Endothelial cell (in vitro differentiated cells): ENCODE measurements around the gene MYLIP. TPM values are rescaled to one million over a fixed set of nuclear protein-coding genes. Genes with fewer than 3 reads are reported as not detected.

Experiments used
- DNase-seq: peaks from one replicate; pipeline ENCODE4 v3.0.0; 2021; ENCODE audit warnings: low spot score
- H3K27ac Mint-ChIP-seq: one replicate; pipeline ENCODE4 v1.8.0; 2021; ENCODE audit warnings: mixed read lengths, inconsistent platforms; ENCODE audit not compliant: unreplicated experiment
- H3K27me3 Mint-ChIP-seq: one replicate; pipeline ENCODE4 v1.8.0; 2021; ENCODE audit warnings: mild to moderate bottlenecking, moderate library complexity, mixed read lengths, inconsistent platforms; ENCODE audit not compliant: unreplicated experiment
- H3K36me3 Mint-ChIP-seq: one replicate; pipeline ENCODE4 v1.8.0; 2021; ENCODE audit warnings: mild to moderate bottlenecking, low read depth, mixed read lengths, inconsistent platforms; ENCODE audit not compliant: unreplicated experiment
- H3K4me1 Mint-ChIP-seq: one replicate; pipeline ENCODE4 v1.8.0; 2021; ENCODE audit warnings: mild to moderate bottlenecking, mixed read lengths, inconsistent platforms; ENCODE audit not compliant: unreplicated experiment
- H3K4me3 Mint-ChIP-seq: one replicate; pipeline ENCODE4 v1.8.0; 2021; ENCODE audit warnings: mild to moderate bottlenecking, mixed read lengths, inconsistent platforms; ENCODE audit not compliant: unreplicated experiment
- H3K9me3 Mint-ChIP-seq: one replicate; pipeline ENCODE4 v1.8.0; 2021; ENCODE audit warnings: mixed read lengths, inconsistent platforms; ENCODE audit not compliant: unreplicated experiment
- CTCF ChIP-seq: fragments of 200-600 bp; sonication (generic); IDR thresholded peaks from one replicate; pipeline ENCODE4 v1.5.0; 2021; ENCODE audit warnings: antibody characterized with exemption; ENCODE audit not compliant: unreplicated experiment
- total RNA-seq: library from RNA; stranded (reverse); fragmentation: NEBNext Ultra II Directional; extraction: Animal tissue kit (Norgen Biotek cat#: 25700); gene quantifications from one replicate; pipeline ENCODE4 v1.2.1, GENCODE V29; 2021; ENCODE audit not compliant: unreplicated experiment

Gene MYLIP
- total RNA-seq, 1 donor from 2014 or later, result 30.1 TPM

GRCh38 chr6:16153211-16153820, 24.4 kb downstream of the MYLIP start:
- H3K9me3 Mint-ChIP-seq, result no peaks in the 10 kb centered on the region
- peaks cover 12% of the 10 kb centered on the region for H3K4me1 Mint-ChIP-seq
- no peak overlapping the region for H3K4me3 Mint-ChIP-seq
- H3K27ac Mint-ChIP-seq, result no peak overlapping the region
- DNase-seq, result no peak
- no peak for TF ChIP-seq CTCF
- peaks cover 38% of the 10 kb centered on the region for H3K36me3 Mint-ChIP-seq
- no peaks in the 10 kb centered on the region for H3K27me3 Mint-ChIP-seq

- H3K36me3 Mint-ChIP-seq, result peaks cover 34% of the 10 kb centered on the region
Measured at GRCh38 chr6:16154904-16155303, 26.0 kb downstream of the MYLIP start.

GRCh38 chr6:16157492-16157891, 28.6 kb downstream of the MYLIP start:
- Mint-ChIP-seq H3K9me3 (no peaks in the 10 kb centered on the region), H3K27me3 (no peaks in the 10 kb centered on the region), H3K4me1 (no peaks in the 10 kb centered on the region), H3K4me3 (no peak overlapping the region), H3K27ac (no peak overlapping the region), H3K36me3 (peaks cover 25% of the 10 kb centered on the region)
- TF ChIP-seq CTCF, result no peak
- no peak for DNase-seq

More at GRCh38 chr6:16154904-16155303, 26.0 kb downstream of the MYLIP start:
- TF ChIP-seq CTCF, result no peak
- Mint-ChIP-seq H3K4me3 (no peak overlapping the region), H3K9me3 (no peaks in the 10 kb centered on the region), H3K4me1 (no peaks in the 10 kb centered on the region), H3K27ac (no peak overlapping the region), H3K27me3 (no peaks in the 10 kb centered on the region)
- DNase-seq, result no peak

- Mint-ChIP-seq H3K9me3 (no peaks in the 10 kb centered on the region), H3K4me1 (peaks cover 3% of the 10 kb centered on the region), H3K27ac (no peak overlapping the region), H3K36me3 (peaks cover 25% of the 10 kb centered on the region), H3K4me3 (no peak overlapping the region), H3K27me3 (peaks cover 2% of the 10 kb centered on the region)
- DNase-seq, result no peak
- no peak for TF ChIP-seq CTCF
Measured at GRCh38 chr6:16157909-16158308, 29.0 kb downstream of the MYLIP start.

GRCh38 chr6:16158943-16159557, 30.2 kb downstream of the MYLIP start:
- Mint-ChIP-seq H3K9me3 (no peaks in the 10 kb centered on the region), H3K4me1 (peaks cover 14% of the 10 kb centered on the region), H3K27ac (no peak overlapping the region), H3K4me3 (no peak overlapping the region), H3K36me3 (peaks cover 25% of the 10 kb centered on the region), H3K27me3 (peaks cover 2% of the 10 kb centered on the region)
- DNase-seq, result no peak
- TF ChIP-seq CTCF, result no peak
